Right cardiac atrium (tissue), 5 donors: ENCODE measurements around the gene ZNF391. TPM values are rescaled to one million over a fixed set of nuclear protein-coding genes. Genes with fewer than 3 reads are reported as not detected.

Source experiments
- ATAC-seq, 2 donors: fragments of 200-7000 bp; cut with Tn5 transposase; one replicate each; pipeline versions ENCODE4 v1.8.0 to v1.9.1; 2020; ENCODE audit warnings: moderate library complexity in 2 of 2, mild to moderate bottlenecking in 1 of 2
- DNase-seq, 3 donors: peaks; one replicate each; pipeline ENCODE4 v3.0.0-alpha.2; 2020
- H3K27ac ChIP-seq: one replicate; pipeline ENCODE4 v1.5.1; 2013; ENCODE audit warnings: mild to moderate bottlenecking, low read length, control low read depth, moderate library complexity
- H3K27me3 ChIP-seq: one replicate; pipeline ENCODE4 v1.6.1; 2013; ENCODE audit not compliant: control insufficient read depth, insufficient read depth
- H3K4me1 ChIP-seq: one replicate; pipeline ENCODE4 v1.6.1; 2013; ENCODE audit warnings: low read length; ENCODE audit not compliant: control insufficient read depth, insufficient read depth
- H3K4me3 ChIP-seq: one replicate; pipeline ENCODE4 v1.5.1; 2013; ENCODE audit warnings: low read length, control low read depth
- H3K9me3 ChIP-seq: one replicate; pipeline ENCODE4 v1.6.1; 2013; ENCODE audit warnings: low read length; ENCODE audit not compliant: control insufficient read depth
- WGBS: extraction: QIAGEN DNeasy Blood & Tissue Kit; methylation state at CpG from one replicate; pipeline ENCODE4 v1.1.7; 2013; 5-methylcytosine and 5-hydroxymethylcytosine counted together
- intact Hi-C, 4 donors: fragments of 100-400 bp; cut with DNase I; formaldehyde crosslinking; loops; one replicate each; pipeline versions ENCODE4 v1.11.0 to v1.14.0; 2022 to 2023
- polyA plus RNA-seq: library from polyadenylated mRNA; stranded (reverse); fragments of 200-250 nt; gene quantifications from one replicate; pipeline ENCODE4 v1.2.3, GENCODE V29; 2013
- total RNA-seq, 4 donors: library from RNA; stranded (reverse); fragmentation: NEBNext Ultra II Directional; extraction: Animal tissue kit (Norgen Biotek cat#: 25700); gene quantifications; one replicate each; pipeline ENCODE4 v1.2.1, GENCODE V29; 2021
- donor health status: healthy with polysubstance abuse.
- donor health status: DM: no; HTN: yes; CAD: no.
- donor health status: DM: no; HTN: no; CAD: no.
- donor health status: DM: no; HTN: yes; CAD: no; lungs with severe emphysema.
- donor health status: DM: yes; HTN: yes; CAD: no.

ZNF391 gene
- total and polyA plus RNA-seq, 5 donors: 0.72 to 2.9 (median 1.8) TPM

DNA sequence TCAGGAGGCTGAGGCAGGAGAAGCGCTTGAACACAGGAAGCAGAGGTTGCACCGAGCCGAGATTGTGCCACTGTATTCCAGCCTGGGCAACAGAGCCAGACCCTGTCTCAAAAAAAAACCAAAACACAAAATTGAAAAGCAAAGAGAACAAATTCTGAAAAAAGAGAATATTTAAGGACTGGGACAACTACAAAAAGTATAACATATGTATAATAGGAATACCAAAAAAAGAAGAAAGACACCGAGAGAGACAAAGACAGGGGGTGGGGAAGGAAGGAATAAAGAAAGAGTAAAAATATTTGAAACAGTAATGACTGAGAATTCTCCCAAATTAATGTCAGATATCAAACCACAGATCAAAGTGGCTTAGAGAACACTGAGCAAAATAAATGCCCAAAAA is 5.5 kb upstream of the ZNF391 start:
- DNase-seq (no peak), ATAC-seq (no peak)
- 66% methylated on average over 4 of the region's 4 CpGs for WGBS
- no peak overlapping the region for H3K4me3 ChIP-seq
- intact Hi-C loops: no loop called here
- no peaks in the 10 kb centered on the region for H3K4me1 ChIP-seq
- no peaks in the 10 kb centered on the region for H3K9me3 ChIP-seq
- no peak overlapping the region for H3K27ac ChIP-seq
- H3K27me3 ChIP-seq: no peaks in the 10 kb centered on the region

DNA sequence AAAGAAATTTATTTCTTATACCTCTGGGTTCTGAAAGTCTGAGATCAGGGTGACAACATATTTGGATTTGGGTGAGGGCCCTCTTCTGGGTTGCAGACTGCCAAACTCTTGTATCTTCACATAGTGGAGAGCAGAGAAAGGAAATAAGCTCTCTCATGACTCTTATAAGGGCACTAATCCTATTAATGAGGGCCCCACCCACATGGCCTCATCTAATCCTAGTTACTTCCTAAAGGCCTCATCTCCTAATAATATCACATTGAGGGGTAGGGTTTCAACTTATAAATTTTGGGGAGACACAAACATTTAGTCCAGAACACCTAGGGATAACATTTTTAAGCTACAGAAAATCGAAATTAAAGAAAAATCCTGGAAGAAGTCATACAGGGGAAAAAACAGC is 5.1 kb upstream of the ZNF391 start:
- Histone ChIP-seq H3K27ac (no peak overlapping the region), H3K4me1 (no peaks in the 10 kb centered on the region), H3K9me3 (no peaks in the 10 kb centered on the region), H3K4me3 (no peak overlapping the region), H3K27me3 (no peaks in the 10 kb centered on the region)
- WGBS: 65% methylated on average over 1 of the region's 1 CpG
- DNase-seq: no peak
- intact Hi-C loops: no loop called here
- no peak for ATAC-seq

DNA sequence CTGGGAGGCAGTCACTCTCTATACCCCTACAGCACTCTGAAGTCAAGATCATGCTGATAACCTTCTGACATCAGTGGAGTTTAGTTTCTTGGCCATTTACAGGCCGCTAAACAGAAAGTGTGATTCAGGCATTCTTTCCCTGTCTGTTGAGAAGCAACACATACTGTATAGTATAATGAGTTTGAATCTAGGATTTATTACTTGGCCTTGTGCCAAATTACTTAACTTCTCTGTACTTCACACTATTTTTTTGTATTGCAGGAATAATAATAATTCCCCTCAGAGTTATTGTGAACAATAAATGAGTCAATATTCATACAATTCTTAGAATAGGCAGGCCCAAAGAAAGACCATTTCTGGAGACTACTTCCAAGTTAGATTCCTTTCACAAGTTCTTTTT is 4.1 kb downstream of the ZNF391 start:
- Histone ChIP-seq H3K27ac (no peak overlapping the region), H3K9me3 (no peaks in the 10 kb centered on the region), H3K4me3 (no peak overlapping the region), H3K4me1 (no peaks in the 10 kb centered on the region), H3K27me3 (no peaks in the 10 kb centered on the region)
- DNase-seq (no peak), ATAC-seq (no peak)
- 80% methylated on average over 1 of the region's 1 CpG for WGBS
- intact Hi-C loops: no loop called here

DNA sequence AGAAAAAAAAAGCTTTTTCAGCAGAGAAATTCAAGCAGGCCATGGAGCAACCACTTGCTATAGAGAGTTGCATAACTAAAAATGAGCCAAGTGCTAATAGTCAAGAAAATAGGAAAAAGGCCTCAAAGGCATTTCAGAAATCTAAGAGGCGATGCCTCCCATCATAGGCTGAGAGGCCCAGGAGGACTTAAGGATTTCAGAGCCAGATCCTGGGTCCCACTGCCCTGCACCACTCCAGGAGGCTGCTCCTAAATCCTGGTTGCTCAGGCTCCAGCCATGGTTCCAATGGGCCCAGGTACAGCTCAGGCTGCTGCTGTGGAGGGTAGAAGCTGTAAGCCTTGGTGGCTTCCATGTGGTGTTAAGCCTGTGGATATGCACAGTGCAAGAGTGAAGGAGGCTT is 5.5 kb downstream of the ZNF391 start:
- no peak for DNase-seq
- H3K27ac ChIP-seq: no peak overlapping the region
- no peaks in the 10 kb centered on the region for H3K9me3 ChIP-seq
- intact Hi-C loops: no loop called here
- H3K4me1 ChIP-seq: no peaks in the 10 kb centered on the region
- H3K27me3 ChIP-seq: no peaks in the 10 kb centered on the region
- ATAC-seq: no peak
- no peak overlapping the region for H3K4me3 ChIP-seq
- 95% methylated on average over 1 of the region's 1 CpG for WGBS

DNA sequence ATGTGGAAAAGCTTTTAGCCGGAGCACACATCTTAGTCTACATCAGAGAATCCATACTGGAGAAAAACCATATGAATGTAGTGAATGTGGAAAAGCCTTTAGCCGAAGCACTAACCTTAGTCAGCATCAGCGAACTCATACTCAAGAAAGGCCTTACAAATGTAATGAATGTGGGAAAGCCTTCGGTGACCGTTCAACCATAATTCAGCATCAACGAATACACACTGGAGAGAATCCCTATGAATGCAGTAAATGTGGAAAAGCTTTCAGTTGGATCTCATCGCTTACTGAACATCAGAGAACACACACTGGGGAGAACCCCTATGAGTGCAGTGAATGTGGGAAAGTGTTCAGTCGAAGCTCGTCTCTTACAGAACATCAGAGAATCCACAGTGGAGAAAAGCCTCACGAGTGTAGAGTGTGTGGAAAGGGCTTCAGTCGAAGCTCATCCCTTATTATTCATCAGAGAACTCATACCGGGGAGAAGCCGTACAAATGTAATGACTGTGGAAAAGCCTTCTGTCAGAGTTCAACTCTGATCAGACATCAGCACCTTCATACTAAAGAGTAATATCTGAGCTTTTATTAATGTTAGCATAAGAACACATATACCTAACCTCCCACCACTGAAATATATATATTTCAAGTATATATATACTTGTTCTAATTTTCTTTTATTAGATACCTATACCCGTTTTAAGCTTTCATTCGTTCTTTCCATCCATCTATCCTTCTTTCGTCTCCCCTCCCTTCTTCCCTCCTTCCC is 12.5 kb downstream of the ZNF391 start:
- ATAC-seq (no peak), DNase-seq (no peak)
- Histone ChIP-seq H3K27me3 (no peaks in the 10 kb centered on the region), H3K4me3 (no peak overlapping the region), H3K4me1 (no peaks in the 10 kb centered on the region), H3K27ac (no peak overlapping the region), H3K9me3 (peaks cover 4% of the 10 kb centered on the region)
- WGBS: 96% methylated on average over 16 of the region's 16 CpGs
- intact Hi-C loops: no loop called here

DNA sequence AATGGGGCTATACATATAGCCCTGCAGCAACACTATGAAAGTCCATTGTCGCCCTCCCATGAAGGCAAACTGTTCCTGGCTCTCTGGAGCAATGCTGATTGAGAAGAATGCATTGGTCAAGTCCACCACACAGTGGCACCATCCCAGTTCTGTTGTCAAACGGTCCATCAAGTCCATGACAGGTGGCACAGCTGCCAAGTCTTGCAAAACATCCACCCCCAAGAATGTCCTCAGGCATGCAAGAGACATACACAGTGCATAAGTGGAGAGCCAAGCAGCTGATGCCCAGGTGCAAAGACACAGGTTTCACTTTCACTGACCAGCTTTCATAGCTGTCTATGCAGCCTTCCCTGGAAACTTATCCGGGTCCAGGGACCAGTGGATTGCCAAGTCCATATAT is 17.5 kb downstream of the ZNF391 start:
- 78% methylated on average over 3 of the region's 3 CpGs for WGBS
- H3K27me3 ChIP-seq: no peaks in the 10 kb centered on the region
- intact Hi-C loops: no loop called here
- peaks cover 2% of the 10 kb centered on the region for H3K9me3 ChIP-seq
- no peak for DNase-seq
- no peak overlapping the region for H3K4me3 ChIP-seq
- no peak overlapping the region for H3K27ac ChIP-seq
- no peaks in the 10 kb centered on the region for H3K4me1 ChIP-seq
- no peak for ATAC-seq

DNA sequence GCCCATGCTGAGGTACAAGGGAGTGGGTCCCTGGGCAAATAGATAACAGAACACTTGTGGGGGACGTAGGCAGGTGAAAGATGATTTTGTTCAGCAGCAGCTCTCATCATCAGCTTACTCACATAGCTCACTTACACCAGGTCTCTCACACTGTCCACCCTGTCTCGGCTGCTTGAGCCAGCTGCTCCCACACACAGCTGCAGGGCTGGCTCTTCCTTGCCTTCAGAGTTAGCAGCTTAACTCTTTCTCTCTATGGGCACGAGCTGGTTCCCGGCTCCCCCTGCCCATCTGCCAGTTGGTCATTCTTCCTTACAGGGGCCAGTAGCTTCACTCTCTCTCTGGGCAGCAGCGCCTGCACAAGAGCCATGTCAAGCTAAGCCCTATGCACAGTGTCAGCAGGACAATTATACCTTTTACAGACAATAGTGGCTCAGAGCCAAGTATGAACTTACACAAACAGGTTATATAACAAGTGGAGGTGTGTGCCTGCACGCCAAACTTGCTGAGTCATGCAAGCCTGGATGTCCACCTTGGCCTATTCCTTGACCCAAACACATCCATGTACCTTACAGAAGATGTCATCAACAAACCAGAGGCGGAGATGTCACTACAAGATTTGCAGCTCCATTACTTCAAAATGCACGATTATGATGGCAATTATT is 18.7 kb downstream of the ZNF391 start:
- H3K4me3 ChIP-seq: no peak overlapping the region
- intact Hi-C loops: no loop called here
- H3K27me3 ChIP-seq: no peaks in the 10 kb centered on the region
- H3K4me1 ChIP-seq: no peaks in the 10 kb centered on the region
- ATAC-seq (no peak), DNase-seq (no peak)
- H3K27ac ChIP-seq: no peak overlapping the region
- H3K9me3 ChIP-seq: no peaks in the 10 kb centered on the region
- WGBS: 74% methylated on average over 8 of the region's 8 CpGs

DNA sequence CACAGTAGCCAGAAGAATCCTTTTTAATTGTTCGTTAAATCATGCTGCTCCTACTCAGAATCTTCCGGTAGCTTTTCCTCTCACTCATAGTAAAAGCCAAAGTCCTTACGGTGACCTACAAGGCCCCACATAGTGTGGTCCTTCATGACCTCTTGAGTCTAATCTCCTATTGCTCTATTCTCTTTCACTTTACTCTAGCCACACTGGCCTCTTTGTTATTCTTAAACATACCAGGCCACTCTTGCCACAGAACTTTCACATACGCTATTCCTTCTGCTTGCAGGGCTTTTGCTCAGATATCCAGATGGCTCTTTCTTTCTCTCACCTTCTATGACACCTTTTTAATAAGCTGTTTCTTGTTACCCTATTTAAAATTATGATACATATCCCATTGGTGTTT is 25.7 kb downstream of the ZNF391 start:
- DNase-seq (no peak), ATAC-seq (no peak)
- no peaks in the 10 kb centered on the region for H3K4me1 ChIP-seq
- no peak overlapping the region for H3K4me3 ChIP-seq
- no peaks in the 10 kb centered on the region for H3K27me3 ChIP-seq
- WGBS: 82% methylated on average over 4 of the region's 4 CpGs
- intact Hi-C loops: no loop called here
- no peak overlapping the region for H3K27ac ChIP-seq
- no peaks in the 10 kb centered on the region for H3K9me3 ChIP-seq

DNA sequence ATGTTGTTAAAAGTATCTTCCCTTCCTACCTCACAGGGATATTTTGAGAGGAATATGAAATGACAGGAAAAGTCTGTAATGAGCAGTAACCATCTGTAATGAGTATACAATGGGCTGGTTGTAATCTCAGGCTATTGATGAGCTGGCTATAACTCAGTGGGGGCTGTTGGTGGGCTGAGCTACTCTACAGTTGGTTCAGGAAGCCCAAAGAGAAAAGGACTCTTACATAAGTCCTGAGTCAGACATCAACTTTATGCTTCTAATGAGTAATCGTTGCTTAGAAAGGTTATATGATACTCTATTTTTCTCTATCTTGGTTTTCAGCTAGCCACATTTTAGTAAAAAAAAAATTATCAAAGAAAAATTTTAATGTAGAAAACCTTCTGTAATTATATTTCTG is 26.4 kb downstream of the ZNF391 start:
- no peaks in the 10 kb centered on the region for H3K4me1 ChIP-seq
- no peak overlapping the region for H3K4me3 ChIP-seq
- WGBS: 89% methylated on average over 1 of the region's 1 CpG
- H3K9me3 ChIP-seq: no peaks in the 10 kb centered on the region
- ATAC-seq: no peak
- no peaks in the 10 kb centered on the region for H3K27me3 ChIP-seq
- H3K27ac ChIP-seq: no peak overlapping the region
- no peak for DNase-seq
- intact Hi-C loops: no loop called here

DNA sequence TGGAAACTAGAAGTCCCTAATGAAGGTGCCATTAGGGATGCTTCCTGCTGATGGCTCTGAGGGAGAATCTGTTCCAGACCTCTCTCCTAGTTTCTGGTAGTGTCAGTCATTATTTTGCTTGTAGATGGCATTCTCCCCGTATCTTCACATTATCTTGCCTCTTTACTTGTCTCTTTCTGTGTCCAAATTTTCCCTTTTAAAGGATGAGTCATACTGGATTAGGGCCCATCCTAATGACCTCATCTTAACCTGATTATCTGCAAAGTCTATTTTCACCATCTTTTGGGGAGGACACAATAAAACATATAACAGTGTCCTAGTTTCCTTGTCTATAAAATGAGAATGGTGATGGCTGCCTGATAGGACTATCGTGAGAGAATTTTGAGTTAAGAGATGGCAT is 27.3 kb downstream of the ZNF391 start:
- no peak overlapping the region for H3K4me3 ChIP-seq
- ATAC-seq (no peak), DNase-seq (no peak)
- 64% methylated on average over 2 of the region's 2 CpGs for WGBS
- no peaks in the 10 kb centered on the region for H3K4me1 ChIP-seq
- intact Hi-C loops: no loop called here
- no peaks in the 10 kb centered on the region for H3K27me3 ChIP-seq
- H3K27ac ChIP-seq: no peak overlapping the region
- H3K9me3 ChIP-seq: no peaks in the 10 kb centered on the region

DNA sequence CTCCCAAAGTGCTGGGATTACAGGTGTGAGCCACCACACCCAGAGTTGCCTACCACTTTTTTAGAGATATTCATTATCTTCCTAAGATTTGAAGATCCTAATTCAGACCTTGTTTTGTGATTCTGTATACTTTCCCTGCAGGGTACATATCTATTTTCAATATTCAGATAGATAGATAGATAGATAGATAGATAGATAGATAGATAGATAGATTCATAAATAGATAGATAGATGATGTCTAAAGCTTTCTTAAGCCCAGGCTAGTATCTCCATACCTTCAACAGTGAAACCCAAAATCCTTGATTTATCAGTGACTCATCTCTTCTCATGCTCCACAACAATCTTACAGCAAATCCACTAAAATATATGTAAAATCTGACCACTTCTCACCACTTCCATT is 30.8 kb downstream of the ZNF391 start:
- no peaks in the 10 kb centered on the region for H3K4me1 ChIP-seq
- H3K27ac ChIP-seq: no peak overlapping the region
- no peaks in the 10 kb centered on the region for H3K27me3 ChIP-seq
- DNase-seq: no peak
- no peak for ATAC-seq
- H3K4me3 ChIP-seq: no peak overlapping the region
- no peaks in the 10 kb centered on the region for H3K9me3 ChIP-seq
- intact Hi-C loops: no loop called here
